ENCODE measurements around the gene UBE3A.
"Not testable (repeated sequence)": the region's sequence is repeated elsewhere in the genome, so short reads cannot be mapped to it uniquely, and the experiment has no call there.

UBE3A gene

GRCh38 chr15:25426896-25427610 lies 11.8 kb downstream of the UBE3A start:
- H3K27me3 Mint-ChIP-seq = no peaks in the 10 kb centered on the region
- no peak overlapping the region for H3K4me3 Mint-ChIP-seq
- H3K9me3 Mint-ChIP-seq = peaks cover 9% of the 10 kb centered on the region
- DNase-seq (no peak), ATAC-seq (no peak)
- H3K4me1 Mint-ChIP-seq = peaks cover 72% of the 10 kb centered on the region
- H3K27ac Mint-ChIP-seq = peak overlapping the region; percentile 14
- H3K36me3 Mint-ChIP-seq (ENCODE audit: low read depth) = peaks cover 34% of the 10 kb centered on the region

- ATAC-seq (no peak), DNase-seq (no peak)
- Mint-ChIP-seq H3K27ac (peak overlapping the region; percentile 27), H3K27me3 (no peaks in the 10 kb centered on the region), H3K36me3 (ENCODE audit: low read depth) (peaks cover 52% of the 10 kb centered on the region), H3K4me3 (no peak overlapping the region), H3K4me1 (peaks cover 64% of the 10 kb centered on the region), H3K9me3 (peaks cover 28% of the 10 kb centered on the region)
Observed at GRCh38 chr15:25424073-25424472, 14.8 kb downstream of the UBE3A start.

DNA sequence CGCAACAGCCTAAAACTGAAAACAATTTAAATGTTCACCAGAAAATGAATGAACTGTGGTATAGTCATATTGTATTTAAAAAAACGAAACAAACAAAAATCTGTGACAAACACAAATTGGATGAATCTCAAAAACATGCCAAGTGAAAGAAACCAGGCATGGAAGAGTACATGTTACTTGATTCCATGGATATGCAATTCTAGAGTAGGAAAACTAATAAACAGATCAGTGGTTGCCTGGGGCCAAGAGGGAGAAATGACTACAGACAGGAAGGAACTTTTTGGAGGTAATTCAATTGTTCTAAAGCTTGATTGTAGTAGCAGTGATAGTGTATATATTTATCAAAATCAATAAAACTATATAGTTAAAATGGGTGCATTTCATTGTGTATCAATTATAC lies 16.8 kb downstream of the UBE3A start:
- Mint-ChIP-seq H3K27me3 (no peaks in the 10 kb centered on the region), H3K4me3 (no peak overlapping the region), H3K36me3 (ENCODE audit: low read depth) (peaks cover 59% of the 10 kb centered on the region), H3K27ac (no peak overlapping the region), H3K9me3 (peaks cover 32% of the 10 kb centered on the region), H3K4me1 (peaks cover 63% of the 10 kb centered on the region)
- ATAC-seq (no peak), DNase-seq (no peak)

- H3K4me3 Mint-ChIP-seq = no peak overlapping the region
- peaks cover 34% of the 10 kb centered on the region for H3K9me3 Mint-ChIP-seq
- H3K27me3 Mint-ChIP-seq = no peaks in the 10 kb centered on the region
- H3K27ac Mint-ChIP-seq = no peak overlapping the region
- peaks cover 68% of the 10 kb centered on the region for H3K4me1 Mint-ChIP-seq
- peaks cover 73% of the 10 kb centered on the region for H3K36me3 Mint-ChIP-seq (ENCODE audit: low read depth)
- ATAC-seq = no peak
- DNase-seq = no peak
Observed at GRCh38 chr15:25418202-25418601, 20.6 kb downstream of the UBE3A start.

DNA sequence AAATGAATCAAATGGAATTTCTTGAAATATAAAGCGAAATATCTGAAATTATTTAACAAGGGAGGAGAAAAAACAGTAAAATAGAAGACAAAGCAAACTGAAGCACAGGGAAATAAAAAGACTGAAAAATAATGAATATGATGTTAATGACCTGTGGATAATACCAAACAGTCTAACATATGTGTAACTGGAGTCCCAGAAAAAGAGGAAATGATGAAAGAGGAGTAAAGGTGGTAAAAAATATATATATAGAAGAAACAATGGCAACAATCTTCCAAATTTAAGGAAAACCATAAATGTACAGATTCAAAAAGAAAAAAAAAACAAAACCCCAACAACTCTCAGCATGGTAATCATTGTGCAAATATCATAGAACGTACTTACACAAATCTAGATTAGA lies 21.2 kb downstream of the UBE3A start:
- Mint-ChIP-seq H3K4me1 (peaks cover 72% of the 10 kb centered on the region), H3K9me3 (peaks cover 34% of the 10 kb centered on the region), H3K27ac (no peak overlapping the region), H3K36me3 (ENCODE audit: low read depth) (peaks cover 75% of the 10 kb centered on the region), H3K4me3 (no peak overlapping the region), H3K27me3 (no peaks in the 10 kb centered on the region)
- ATAC-seq = no peak
- DNase-seq = no peak

- DNase-seq (no peak), ATAC-seq (peak; percentile 49)
- H3K27ac Mint-ChIP-seq = peak overlapping the region; percentile 59
- peaks cover 70% of the 10 kb centered on the region for H3K36me3 Mint-ChIP-seq (ENCODE audit: low read depth)
- peak overlapping the region; percentile 27 for H3K4me3 Mint-ChIP-seq
- H3K9me3 Mint-ChIP-seq = peaks cover 34% of the 10 kb centered on the region
- H3K4me1 Mint-ChIP-seq = peaks cover 75% of the 10 kb centered on the region
- no peaks in the 10 kb centered on the region for H3K27me3 Mint-ChIP-seq
Observed at GRCh38 chr15:25416693-25417092, 22.1 kb downstream of the UBE3A start.

DNA sequence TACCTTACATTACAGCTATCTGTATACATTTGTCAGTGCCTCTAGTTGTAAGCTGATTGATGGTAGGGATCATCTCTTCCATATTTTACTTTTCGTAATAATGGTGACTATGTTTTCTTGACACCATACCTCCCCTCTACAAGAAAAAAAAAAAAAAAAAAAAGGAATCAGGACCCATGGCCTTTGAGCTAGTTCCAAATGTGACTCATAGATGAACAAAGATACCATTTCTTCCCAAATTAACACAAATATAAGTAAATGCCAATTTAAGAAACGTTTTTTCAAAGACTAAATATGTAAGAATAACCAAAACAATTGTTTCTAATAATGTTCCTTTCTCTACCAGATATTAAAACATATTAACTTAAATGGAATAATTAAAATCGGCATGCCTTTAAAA lies 23.1 kb downstream of the UBE3A start:
- Mint-ChIP-seq H3K27ac (no peak overlapping the region), H3K4me1 (peaks cover 81% of the 10 kb centered on the region), H3K9me3 (peaks cover 27% of the 10 kb centered on the region), H3K4me3 (no peak overlapping the region), H3K27me3 (no peaks in the 10 kb centered on the region), H3K36me3 (ENCODE audit: low read depth) (peaks cover 66% of the 10 kb centered on the region)
- ATAC-seq (no peak), DNase-seq (no peak)

GRCh38 chr15:25415217-25415616 lies 23.6 kb downstream of the UBE3A start:
- DNase-seq (no peak), ATAC-seq (no peak)
- Mint-ChIP-seq H3K27ac (no peak overlapping the region), H3K4me3 (no peak overlapping the region), H3K36me3 (ENCODE audit: low read depth) (peaks cover 65% of the 10 kb centered on the region), H3K9me3 (peaks cover 25% of the 10 kb centered on the region), H3K4me1 (peaks cover 83% of the 10 kb centered on the region), H3K27me3 (no peaks in the 10 kb centered on the region)

DNA sequence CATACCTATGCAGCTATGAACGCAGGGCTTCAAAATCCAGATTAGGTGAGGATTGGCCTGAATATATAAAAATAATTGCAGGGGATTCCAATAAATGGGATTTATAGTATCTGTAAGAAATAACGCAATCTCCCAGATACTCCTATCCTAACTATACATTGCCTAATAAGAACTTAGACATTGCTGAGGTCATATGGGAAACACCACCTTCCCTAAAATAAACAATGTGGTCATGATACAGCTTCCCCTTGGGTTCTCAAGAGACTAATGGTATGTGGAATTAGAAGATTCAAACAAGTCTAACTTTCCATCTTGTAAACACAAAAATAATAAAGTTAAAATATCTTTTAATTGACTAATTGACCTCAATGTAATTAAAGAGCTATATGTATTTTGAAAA lies 28.2 kb downstream of the UBE3A start:
- Mint-ChIP-seq H3K27ac (no peak overlapping the region), H3K27me3 (no peaks in the 10 kb centered on the region), H3K9me3 (peaks cover 10% of the 10 kb centered on the region), H3K4me3 (no peak overlapping the region), H3K4me1 (peaks cover 72% of the 10 kb centered on the region), H3K36me3 (ENCODE audit: low read depth) (peaks cover 53% of the 10 kb centered on the region)
- no peak for DNase-seq
- no peak for ATAC-seq

DNA sequence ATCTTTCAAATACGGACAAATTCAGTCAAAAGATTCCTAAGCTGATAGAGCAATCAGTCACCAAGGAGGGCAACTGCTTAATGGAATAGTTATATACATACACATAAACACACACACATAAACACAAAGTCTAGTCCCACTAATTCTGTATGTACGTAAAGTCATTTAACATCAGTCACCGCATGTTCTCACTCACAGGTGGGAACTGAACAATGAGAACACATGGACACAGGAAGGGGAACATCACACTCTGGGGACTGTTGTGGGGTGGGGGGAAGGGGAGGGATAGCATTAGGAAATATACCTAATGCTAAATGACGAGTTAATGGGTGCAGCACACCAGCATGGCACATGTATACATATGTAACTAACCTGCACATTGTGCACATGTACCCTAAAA lies 29.1 kb downstream of the UBE3A start:
- H3K27ac Mint-ChIP-seq, H3K4me3 Mint-ChIP-seq, ATAC-seq, H3K27me3 Mint-ChIP-seq, H3K9me3 Mint-ChIP-seq, DNase-seq: not testable (repeated sequence)
- Mint-ChIP-seq H3K4me1 (peaks cover 66% of the 10 kb centered on the region), H3K36me3 (ENCODE audit: low read depth) (peaks cover 57% of the 10 kb centered on the region)

DNA sequence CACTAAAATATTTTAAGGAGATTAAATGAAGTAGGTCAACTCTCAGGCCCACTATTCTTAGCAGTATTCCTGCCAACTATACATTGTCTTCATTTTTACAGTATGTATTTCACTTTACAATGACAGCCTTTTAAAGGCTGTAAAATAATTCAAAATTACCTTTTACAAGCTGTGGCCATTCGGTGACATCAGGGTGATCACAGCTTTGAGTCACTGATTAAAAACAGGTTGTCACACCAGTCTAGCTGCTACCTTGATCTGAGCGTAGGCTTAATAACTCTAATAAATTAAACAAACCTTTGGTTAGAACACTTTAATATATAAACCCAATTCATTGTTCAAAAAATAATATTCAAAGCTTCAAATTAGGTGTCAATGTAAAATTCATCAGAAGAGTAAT lies 29.9 kb downstream of the UBE3A start:
- no peaks in the 10 kb centered on the region for H3K27me3 Mint-ChIP-seq
- peaks cover 60% of the 10 kb centered on the region for H3K36me3 Mint-ChIP-seq (ENCODE audit: low read depth)
- H3K4me1 Mint-ChIP-seq = peaks cover 64% of the 10 kb centered on the region

DNA sequence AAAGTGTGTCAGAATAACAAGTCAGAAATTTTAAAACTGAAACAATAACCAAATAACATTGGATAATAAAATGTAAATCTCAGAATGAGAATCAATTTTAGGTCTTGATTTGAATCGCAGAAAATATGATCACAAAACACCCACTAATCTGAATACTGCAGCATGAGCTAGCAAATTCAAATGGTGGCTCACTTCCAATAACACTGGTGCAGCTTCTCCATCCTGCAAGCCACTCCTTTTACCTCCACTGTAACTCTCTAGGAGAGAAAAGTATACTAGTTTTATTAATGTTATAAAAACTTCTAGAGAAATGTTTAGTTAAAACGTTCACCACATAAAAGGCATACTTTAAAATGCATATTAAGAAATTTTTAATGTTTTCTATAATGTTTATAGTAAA lies 30.4 kb downstream of the UBE3A start:
- H3K9me3 Mint-ChIP-seq = peaks cover 16% of the 10 kb centered on the region
- no peak for DNase-seq
- H3K4me3 Mint-ChIP-seq = no peak overlapping the region
- no peak overlapping the region for H3K27ac Mint-ChIP-seq
- H3K36me3 Mint-ChIP-seq (ENCODE audit: low read depth) = peaks cover 60% of the 10 kb centered on the region
- no peak for ATAC-seq
- H3K4me1 Mint-ChIP-seq = peaks cover 59% of the 10 kb centered on the region
- no peaks in the 10 kb centered on the region for H3K27me3 Mint-ChIP-seq

More for the DNA sequence above, 29.9 kb downstream of the UBE3A start:
- Mint-ChIP-seq H3K4me3 (no peak overlapping the region), H3K27ac (no peak overlapping the region), H3K9me3 (peaks cover 14% of the 10 kb centered on the region)
- DNase-seq (no peak), ATAC-seq (no peak)

DNA sequence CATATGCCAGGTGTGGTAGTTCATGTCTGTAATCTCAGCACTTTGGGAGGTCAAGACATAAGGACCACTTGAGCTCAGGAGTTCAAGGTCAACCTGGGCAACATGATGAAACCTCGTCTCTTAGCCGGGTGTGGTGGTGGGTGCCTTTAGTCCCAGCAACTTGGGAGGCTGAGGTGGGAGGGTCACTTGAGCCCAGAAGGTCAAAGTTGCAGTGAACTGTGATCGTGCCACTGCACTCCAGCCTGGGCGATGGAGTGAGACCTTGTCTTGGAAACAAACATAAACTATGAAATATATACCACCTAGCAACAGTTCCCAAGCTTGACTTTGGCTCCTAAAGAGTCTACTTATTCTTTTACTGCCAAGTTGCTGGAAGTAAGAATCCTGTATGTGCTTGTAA lies 30.9 kb downstream of the UBE3A start:
- no peaks in the 10 kb centered on the region for H3K27me3 Mint-ChIP-seq
- H3K4me1 Mint-ChIP-seq = peaks cover 55% of the 10 kb centered on the region
- peaks cover 61% of the 10 kb centered on the region for H3K36me3 Mint-ChIP-seq (ENCODE audit: low read depth)
- H3K27ac Mint-ChIP-seq = no peak overlapping the region
- DNase-seq (no peak), ATAC-seq (no peak)
- no peak overlapping the region for H3K4me3 Mint-ChIP-seq
- H3K9me3 Mint-ChIP-seq = peaks cover 16% of the 10 kb centered on the region

DNA sequence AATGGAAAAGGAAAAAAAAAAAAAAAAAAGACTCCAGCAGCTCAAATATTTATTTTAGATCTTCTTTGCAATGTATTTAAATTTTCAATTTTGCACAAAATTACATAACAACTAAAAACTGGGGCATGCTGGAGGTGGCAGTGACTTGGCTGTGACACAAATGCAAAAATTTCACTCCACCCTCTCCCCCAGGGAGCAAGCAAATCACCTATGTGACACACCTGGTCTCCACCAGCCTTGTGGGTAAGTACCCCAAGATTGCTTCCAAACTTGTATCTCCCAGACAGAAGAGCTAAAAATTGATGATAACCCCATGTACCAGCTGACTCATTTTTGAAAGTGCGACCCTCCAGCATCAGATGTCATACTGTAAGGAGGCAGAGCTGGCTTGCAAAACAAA lies 32.0 kb downstream of the UBE3A start:
- DNase-seq = no peak
- ATAC-seq = no peak
- peaks cover 67% of the 10 kb centered on the region for H3K36me3 Mint-ChIP-seq (ENCODE audit: low read depth)
- peak overlapping the region; percentile 16 for H3K27ac Mint-ChIP-seq
- H3K4me1 Mint-ChIP-seq = peaks cover 60% of the 10 kb centered on the region
- no peaks in the 10 kb centered on the region for H3K27me3 Mint-ChIP-seq
- H3K9me3 Mint-ChIP-seq = peaks cover 21% of the 10 kb centered on the region
- no peak overlapping the region for H3K4me3 Mint-ChIP-seq

DNA sequence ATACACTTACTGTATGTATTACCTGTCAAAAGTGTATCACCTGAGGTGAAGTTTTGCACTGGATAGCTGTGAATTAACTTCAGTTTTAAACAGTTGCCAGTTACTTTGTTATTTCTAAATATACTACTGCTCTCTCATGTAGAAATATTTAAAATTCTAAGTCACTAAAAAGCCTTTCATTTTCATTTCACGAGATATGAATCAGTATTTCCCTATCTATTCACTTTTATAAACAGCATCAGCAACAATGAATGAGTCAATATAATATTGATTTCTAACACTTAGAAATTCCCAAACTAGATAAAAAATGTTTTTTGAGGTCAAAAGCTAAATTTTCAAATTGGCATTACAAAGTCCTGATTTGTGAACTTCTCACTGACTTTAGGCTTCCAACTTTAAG lies 32.6 kb downstream of the UBE3A start:
- H3K27ac Mint-ChIP-seq = peak overlapping the region; percentile 41
- DNase-seq (no peak), ATAC-seq (no peak)
- no peaks in the 10 kb centered on the region for H3K27me3 Mint-ChIP-seq
- H3K9me3 Mint-ChIP-seq = peaks cover 21% of the 10 kb centered on the region
- no peak overlapping the region for H3K4me3 Mint-ChIP-seq
- H3K36me3 Mint-ChIP-seq (ENCODE audit: low read depth) = peaks cover 68% of the 10 kb centered on the region
- H3K4me1 Mint-ChIP-seq = peaks cover 56% of the 10 kb centered on the region

GRCh38 chr15:25403771-25404170 lies 35.1 kb downstream of the UBE3A start:
- ATAC-seq = no peak
- Mint-ChIP-seq H3K4me3 (no peak overlapping the region), H3K4me1 (peaks cover 42% of the 10 kb centered on the region), H3K9me3 (peaks cover 31% of the 10 kb centered on the region), H3K36me3 (ENCODE audit: low read depth) (peaks cover 81% of the 10 kb centered on the region), H3K27me3 (no peaks in the 10 kb centered on the region), H3K27ac (no peak overlapping the region)
- DNase-seq = no peak
